Midbrain (tissue), 1 donor: ENCODE results near the gene PXDC1.

Experiments
- DNase-seq: peaks from one replicate; lab custom pipeline; 2025; lab: John Stamatoyannopoulos, UW

The PXDC1 gene

DNA sequence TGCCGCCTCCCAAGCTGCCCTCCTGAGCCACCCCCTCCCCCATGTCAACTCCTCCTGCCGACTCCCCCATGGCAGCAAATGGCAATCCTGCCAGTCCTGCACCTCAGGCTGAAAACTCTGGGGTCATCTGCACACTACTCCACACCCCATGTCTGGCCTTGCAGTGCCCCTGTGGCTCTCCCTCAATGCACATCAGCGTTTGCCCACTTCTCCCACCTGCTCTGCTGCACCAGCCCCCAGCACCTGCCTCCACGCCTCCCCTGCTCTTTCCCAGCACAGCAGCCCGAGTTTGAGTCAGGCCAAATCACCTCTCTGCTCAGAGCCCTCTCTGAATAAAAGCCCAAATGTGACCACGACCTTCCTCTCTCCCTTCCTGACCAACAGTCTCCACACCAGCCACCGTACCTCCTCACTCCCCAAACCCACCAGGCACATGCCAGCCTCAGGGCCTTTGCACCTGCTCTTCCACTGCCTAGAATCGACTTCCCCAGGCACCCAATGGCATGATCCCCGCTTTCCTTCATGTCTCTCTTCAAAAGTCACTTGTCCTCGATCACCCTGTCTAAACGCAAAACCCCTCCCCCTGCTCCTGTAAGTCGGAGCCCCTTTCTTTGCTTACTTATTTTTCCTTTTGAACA is 4.3 kb downstream of the PXDC1 start:
- no peak for DNase-seq

DNA sequence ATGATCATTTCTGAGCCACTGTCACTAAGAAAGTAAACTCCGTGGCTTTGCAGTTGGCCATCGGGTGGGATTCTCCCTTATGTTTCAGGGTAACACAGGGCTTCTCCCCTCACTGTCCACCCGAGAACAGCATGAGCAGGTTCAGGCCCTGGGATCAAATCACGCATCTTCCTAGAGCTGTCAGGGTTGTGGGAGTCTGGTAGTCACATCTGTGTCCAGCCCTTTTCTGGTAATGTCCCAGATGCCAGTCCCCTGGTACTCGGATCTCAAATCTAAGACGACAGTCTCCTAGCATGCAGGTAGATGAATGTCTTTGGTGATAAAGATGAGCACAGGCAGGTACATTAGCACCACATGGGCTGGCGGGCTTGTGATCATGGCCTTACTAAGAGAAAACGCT is 4.8 kb downstream of the PXDC1 start:
- DNase-seq = no peak

DNA sequence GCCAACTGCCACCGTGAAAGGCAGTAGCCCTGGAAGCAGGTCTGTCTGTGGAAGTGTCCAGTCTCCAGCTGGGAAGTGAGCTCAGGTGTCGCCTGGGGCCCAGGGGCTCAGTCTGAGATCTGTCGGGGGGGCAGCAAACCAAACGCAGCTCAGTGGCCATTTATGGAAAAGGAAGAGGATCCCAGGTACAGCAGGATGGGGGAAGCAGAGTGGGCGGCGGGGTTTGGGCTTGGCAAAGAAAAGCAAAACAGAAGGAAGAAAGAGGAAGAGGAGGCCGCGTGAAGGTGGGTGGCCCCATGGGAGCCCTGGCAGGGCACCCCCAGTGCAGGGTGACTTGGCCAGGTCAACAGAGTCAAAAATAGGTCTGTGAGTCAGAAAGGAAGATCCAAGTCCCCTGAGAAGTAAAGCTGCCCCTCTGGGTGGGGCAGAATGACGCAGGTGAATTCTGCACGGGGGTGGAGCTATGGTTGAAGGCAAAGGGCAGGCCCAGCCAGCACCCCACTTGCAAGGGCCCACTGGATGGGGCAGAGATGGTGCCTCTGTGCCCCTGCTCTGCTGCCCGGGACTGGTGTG is 5.3 kb downstream of the PXDC1 start:
- no peak for DNase-seq

DNA sequence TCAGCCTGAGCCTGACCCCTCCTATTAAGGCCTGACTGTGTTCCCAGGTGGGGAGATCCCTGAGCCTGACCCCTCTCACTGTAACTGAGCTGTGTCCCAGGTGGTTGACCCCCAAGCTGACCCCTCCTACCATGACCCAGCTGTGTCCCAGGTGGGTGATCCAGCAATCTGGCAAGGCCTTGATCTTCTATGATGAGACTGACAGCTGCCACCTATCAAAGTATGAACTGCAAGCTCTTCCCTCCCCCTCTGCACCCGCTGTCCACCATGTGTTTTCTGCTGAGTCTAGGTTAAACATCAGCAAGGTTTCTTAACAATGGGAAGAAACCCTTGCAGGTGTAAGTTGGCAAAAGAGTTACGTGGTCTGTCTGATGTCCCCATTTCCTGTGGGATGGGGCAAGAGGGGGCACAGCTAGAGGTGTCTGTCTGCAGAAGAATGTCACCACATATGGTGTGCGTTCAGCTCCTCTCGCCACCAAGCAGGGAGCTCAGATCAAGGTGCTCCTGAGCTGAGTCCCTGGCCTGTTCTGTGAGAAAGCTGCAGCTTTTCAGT is 5.9 kb downstream of the PXDC1 start:
- DNase-seq = no peak

DNA sequence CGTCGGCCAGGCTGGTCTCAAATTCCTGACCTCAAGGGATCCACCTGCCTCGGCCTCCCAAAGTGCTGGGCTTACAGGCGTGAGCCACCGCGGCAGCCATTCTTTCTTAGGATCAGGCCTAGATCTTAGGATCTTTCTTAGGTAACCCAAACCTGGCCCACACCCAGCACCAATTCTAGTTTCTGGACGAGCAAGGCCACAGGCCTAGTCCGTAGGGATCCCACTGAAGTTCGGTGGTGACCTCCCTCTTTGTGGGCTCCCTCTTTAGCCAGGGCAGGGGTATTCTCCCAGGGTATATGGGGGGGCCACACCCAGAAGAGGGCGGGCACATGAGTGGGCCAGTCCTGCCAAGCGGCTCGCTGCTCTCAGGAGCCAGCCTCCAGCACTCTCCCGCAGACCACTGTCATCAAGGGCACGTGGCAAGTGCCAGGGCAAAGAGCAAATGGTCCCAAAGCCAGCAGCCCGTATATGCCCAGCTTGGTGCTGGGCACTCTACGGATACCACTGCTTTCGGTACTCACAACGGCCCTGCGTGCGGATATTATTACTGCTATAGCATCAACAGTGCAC is 6.5 kb downstream of the PXDC1 start:
- no peak for DNase-seq

DNA sequence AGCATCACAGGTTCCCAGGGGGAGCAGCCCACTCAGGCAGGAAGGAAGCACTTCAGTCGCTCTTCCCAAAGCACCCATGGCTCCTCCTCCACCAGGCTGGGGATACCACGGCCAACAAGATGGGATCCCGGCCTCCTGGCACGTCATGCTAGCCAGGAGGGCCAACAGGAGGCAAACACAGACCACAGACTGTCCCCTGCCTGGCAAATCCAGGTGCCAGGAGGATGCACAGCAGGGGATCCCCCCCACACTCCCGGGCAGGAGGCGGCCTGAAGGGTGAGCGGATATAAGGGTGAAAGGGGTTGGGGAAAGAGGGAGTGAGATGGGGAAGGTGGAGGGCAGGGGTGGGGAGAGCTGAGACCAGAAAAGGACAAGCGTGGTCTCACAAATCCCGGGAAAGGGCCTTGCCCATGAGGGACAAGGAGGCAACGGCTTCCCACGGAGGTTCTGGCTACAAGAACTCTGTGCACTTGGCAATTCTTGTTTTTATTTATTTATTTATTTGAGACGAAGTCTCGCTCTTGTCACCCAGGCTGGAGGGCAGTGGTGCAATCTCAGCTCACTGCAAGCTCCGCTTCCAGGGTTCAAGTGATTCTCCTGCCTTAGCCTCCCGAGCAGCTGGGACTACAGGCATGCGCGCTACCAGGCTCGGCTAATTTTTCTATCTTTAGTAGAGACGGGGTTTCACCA is 7.2 kb downstream of the PXDC1 start:
- no peak for DNase-seq

DNA sequence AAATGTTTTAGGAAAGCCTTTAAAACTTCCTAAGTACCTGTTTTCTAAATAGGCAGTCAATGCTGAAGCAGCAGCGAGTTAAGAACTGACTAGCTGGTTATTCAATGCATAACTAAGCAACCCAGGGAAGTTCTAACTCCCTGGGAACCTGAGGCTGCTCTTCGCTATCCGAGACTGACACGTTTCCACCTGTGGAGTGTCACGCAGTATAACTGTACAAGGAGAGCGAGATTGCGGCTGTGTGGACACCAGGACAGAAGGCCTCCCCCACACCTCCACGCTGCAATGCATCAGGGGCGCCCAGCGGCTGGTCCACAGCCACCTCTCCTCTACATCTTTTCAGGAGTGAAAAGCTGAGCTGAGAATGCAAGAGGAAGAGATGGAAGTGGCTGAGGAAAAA is 8.0 kb downstream of the PXDC1 start:
- no peak for DNase-seq

DNA sequence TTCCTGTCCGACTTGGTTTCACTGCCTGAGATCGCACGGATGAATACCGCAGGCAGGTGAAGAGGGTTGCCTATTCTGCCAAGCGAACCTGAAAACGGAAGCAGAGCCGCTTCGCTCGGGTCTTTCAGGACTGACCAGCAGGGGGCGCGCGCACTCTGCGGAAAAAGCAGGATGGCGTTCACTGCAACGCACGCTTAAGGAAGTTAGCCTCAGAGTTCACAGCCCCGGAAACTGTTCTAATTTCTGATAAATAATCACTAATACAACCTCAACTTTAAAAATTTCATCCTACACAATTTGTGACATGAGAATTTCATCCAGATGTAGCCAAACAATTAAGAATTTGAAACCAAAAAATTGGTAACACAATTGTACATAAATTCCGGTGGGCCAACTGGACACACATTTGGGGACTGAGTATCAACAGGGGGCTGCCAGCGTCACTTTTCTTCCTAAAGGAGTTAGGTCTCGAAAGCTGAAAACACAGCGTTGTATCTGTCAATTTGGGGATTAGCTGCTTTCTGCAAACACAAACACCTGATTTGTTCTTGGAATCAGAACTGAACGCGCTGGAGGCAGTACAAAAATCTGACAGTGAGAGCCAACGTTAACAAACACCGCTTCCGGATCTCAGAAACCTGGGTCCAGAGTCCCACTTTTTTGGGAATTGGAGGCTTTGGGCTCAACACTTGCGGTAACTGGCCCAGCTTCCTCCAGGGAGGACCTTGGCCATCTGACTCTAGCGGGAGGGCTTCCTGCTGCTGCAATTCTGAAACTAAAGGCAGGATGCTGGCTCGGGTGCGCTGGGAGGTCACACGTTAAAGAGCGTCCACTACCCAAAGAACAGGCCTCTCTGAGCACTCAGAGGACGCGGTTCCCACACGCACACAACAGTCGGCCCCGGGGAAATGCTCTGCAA is 8.8 kb downstream of the PXDC1 start:
- DNase-seq = peak; percentile 93

DNA sequence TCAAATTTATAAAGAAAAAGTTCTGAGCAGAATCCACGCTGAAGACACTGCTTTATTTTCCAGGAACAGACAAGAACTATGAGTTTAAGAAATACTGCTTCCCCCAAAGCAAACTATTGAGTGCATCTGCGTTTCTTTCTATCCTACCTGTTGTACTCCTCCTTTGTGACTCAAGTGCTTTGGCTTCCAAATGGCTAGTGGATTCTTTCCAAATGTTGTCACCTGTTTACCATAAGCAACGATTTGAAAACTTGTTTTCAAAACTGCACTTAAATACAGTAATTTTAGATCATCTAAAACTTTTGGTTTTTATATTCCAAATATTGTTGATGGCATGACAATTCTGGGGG is 9.5 kb downstream of the PXDC1 start:
- no peak for DNase-seq

DNA sequence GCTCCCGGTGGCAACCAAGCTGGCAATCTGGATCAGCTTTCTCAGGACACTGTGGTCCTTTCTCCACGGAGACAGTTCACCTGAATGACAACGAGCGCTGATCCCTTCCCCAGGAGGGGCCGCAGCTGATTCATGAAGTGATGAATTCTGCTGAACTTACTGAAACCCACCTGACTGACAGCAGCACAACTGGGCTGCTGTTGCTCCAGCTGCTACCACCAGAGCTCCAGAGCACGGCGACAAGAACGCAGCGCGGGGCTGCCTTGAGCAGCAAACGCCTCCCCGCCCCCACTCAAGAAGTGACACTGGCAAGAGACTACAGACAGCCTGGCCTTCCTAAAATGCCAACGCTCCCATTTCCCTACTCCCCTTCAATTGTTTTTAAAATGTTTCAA is 10.0 kb downstream of the PXDC1 start:
- no peak for DNase-seq

DNA sequence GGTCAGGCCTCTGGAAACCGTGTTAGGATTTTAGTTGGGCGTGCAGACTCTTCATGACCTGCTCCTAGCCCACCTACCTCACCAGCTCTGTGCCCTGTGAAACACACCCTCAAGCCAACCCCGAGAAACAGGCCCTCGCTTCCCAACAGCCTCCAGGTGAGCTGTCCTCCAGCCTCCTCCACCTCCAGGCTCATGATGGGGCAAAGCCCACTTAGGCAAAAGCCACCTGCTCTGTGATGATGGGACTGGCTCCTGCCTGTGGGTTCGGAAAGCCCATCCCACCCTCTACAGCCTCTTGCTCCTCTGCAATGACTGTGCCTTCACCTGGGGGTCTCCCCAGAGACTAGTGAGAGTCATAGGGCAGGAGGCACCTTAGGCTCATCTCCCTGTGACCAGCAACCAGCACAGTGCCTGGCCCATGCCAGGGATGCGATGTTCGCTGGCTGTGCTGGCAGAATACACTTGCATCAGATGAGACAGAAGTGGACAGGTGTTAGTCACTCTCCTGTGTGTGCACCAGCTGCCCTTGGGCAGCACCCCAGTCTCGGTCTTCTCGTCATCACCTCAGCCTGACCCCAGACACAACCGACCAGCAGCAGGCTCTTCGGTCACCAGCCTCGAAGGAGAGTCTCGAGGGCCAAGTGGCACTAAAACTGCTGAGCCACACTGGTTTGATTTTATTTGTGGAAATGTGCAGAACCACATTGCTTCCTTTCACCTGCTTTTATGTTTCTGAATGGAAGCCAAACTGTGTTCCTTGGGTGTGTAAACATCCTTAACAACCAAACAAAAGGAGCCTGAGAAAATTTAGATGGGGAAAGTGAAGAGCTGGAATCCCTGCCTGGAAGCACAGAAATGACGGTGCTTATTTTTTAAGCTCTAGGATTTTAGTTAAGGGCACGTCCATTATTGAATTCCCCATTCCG is 10.7 kb downstream of the PXDC1 start:
- no peak for DNase-seq

DNA sequence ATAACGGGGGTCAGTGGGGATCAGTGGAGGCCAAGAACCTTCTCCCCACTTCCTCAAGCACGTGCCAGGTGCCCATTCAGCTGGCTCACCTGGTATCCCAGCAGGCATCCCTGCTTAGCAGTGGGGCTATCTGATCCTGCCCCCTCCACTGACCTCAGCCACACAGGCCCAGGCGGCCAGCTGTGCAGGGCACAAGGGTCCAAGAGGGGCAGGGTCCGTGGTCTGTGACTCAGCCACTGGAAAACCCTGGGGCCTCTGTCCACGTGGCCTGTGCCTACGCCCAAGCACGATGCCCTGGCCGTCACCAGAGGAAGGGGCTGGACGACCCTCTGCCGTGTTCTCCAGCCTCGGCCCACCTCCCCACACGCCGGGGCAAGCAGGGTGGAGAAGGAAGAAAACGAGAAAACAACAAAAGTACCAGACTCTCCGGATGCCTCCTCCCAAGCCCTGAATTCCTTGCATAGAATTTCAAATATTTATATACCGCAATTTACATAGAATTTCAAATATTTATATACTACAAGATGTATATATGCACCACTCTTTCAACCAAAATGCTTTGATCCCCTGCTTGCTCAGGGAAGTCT is 12.1 kb downstream of the PXDC1 start:
- DNase-seq = no peak

DNA sequence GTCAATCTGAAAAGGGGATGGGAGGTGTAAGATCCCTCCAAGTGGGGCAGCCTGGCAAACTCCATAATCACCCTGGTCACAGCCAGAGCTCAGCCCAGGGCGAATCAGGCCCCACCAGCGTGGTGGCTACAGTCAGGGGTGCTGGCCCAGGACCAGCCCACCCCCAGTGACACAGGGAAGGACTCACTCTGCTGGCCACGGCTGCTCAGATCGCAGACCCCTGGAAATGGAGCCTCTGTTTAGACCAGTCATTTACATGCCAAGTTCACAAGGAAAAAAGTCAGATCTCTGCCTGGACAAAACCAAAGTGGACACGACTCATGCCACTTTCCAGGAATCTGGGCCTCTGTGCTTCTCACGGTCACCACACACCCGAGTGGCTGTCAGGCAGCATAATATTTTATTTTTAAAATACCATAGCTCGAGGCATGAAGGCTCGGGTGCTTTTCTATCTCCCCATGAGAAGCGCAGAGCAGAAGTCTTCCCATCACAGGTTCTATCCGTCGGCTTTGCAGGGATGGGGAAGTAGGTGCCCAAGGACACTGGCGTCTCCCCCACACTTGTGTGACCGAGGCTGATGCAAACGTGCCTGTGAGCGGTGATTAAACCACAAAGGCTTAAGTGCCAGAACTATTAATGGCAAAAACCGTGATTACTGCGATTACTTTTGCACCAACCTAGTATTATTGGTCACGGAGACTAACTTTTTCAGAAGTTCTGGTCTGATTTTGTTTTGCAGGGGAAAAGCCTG is 13.0 kb downstream of the PXDC1 start:
- no peak for DNase-seq

DNA sequence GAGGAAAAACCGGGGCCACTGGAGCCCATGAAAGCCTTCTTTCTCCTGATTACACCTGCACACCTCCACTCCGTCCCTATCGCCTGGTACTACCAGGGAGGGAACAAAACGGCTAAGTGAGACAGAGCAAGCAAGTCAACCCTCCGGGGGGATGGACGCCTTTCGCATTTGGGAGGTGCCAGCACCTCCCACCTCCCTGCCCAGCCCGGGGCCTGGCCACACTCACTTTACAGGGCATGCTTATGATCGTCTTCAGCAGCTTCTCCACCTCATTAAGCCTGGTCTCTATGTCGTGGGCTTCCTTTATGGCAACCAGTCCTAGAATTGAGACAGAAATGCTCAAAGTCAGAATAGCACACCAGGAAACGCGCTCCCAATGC is 13.7 kb downstream of the PXDC1 start:
- DNase-seq = no peak

DNA sequence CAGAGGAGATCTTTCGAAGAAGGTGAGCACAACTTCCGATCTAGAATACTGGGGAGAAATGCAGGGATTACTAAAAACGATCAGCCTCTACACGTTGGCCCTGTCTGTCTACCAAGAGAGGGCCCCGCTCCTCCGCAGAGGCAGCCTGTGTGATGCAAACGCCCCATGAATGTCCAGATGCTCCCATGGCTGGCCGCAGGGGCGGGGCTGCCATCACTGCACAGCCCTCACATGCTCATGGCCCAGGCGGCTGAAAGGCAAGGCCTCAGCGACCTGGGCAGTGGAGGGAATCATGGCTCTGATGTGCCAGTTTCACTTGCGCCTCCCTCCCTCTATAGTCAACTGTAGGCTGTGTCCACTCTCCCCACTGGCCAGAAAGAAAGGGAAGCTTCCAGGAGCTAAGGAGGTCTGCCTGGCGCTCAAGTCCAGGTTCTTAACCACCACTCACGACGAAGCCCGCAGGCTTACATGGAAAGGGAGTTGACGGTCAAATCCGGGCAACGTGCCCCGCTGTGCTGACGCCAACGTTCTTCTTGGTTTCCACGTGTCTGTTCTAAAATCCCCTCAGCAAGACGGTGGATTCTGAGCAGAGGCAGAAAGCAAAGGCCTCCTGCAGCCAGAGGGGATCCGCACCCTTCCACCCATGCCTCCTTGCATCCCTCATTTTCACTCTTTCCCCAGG is 14.2 kb downstream of the PXDC1 start:
- no peak for DNase-seq

DNA sequence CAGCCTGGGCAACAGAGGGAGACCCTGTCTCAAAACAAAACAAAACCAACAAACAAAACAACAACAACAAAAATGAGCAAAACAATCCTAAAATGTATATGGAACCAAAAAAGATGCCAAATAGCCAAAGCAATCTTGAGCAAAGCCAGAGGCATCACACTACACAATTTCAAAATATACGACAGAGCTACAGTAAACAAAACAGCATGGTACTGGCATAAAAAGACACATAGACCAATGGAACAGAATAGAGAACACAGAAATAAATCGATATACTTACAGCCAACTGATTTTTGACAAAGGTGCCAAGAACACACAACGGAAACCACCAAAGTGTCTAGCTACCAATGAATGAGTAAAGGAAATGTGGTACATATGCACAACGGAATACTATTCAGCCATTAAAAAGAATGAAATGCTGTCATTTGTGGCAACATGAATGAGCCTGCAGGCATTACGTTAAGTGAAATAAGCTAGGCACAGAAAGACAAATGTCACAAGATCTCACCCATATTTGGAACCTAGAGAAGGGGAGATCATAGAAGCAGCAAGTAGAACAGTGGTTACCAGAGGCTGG is 16.4 kb downstream of the PXDC1 start:
- DNase-seq = no peak

DNA sequence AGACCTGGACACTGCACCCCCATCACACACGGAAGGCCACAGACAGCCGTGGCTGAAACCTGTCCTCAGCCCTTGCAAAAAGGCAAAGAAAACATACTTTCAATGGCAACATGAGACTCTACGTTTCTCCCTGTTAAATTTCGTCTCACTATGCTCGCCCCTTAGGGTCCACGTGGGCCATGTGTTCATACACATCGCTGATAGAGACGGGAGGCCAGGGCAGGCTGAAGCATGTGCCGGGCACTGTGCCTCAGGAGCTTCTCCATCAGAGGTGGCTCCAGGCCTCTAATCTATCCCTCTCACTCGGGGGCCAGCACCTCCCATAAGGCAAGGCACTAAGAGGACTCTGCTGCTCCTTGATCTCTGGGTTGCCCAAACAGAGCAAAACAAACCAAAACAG is 17.5 kb downstream of the PXDC1 start:
- DNase-seq = no peak

DNA sequence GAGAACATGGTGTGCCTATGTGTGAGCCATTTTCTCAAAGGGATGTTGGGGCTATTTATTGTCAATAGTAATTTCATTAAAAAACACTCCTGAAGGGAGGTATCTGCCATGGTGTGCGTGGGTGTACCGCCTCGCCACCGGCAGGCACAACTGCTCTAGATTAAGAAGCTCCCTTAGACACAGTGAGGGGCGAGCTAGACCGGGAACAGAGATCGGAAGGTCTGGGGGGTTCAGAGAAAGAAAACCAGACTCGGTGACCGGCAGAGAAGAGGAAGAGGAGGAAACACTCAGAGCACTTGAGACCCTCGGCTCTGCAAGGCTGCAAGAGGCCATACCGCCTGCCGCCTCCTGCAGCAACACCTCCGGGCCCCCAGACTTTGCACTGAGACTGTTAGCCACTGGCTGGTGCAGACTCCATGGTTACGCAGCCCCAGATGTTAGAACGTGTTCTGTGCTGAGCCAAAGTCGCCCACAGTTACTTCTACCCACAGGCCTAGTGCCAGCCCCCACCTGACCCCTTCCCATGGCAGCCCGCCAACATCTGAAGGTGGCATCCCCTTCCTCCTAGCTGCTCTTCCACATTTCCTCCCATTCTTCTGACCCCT is 18.1 kb downstream of the PXDC1 start:
- no peak for DNase-seq
